Gastrocnemius medialis (tissue), 4 donors: Measurements from ENCODE around the gene GBX1. TPM values are rescaled to one million over a fixed set of nuclear protein-coding genes. Genes with fewer than 3 reads are reported as not detected.

Experiments
- ATAC-seq, 2 donors: fragments of 150-250 bp; one replicate each; pipeline ENCODE4 v1.9.1; 2016
- DNase-seq, 2 donors: peaks; one replicate each; pipeline ENCODE4 v3.0.0-alpha.2; 2019
- H3K27ac ChIP-seq, 4 donors: fragments of 200-600 bp; sonication (generic); 1 replicate in 1 of 4; 2 replicates in 3 of 4; pipeline ENCODE4 v1.5.1; 2016 to 2018; ENCODE audit warnings: mild to moderate bottlenecking in 2 of 4, moderate library complexity in 1 of 4
- H3K27me3 ChIP-seq, 3 donors: fragments of 200-600 bp; sonication (generic) in 2 of 3; 1 replicate in 1 of 3; 2 replicates in 2 of 3; pipeline versions ENCODE4 v1.5.1 to v1.6.0; 2016 to 2019; ENCODE audit warnings: mild to moderate bottlenecking in 1 of 3, moderate library complexity in 1 of 3
- H3K36me3 ChIP-seq, 2 donors: fragments of 200-600 bp; sonication (generic) in 1 of 2; one replicate each; pipeline ENCODE4 v1.5.1; 2017 to 2018
- H3K4me1 ChIP-seq, 2 donors: fragments of 200-600 bp; sonication (generic) in 1 of 2; one replicate each; pipeline ENCODE4 v1.5.1; 2016 to 2017; ENCODE audit warnings: mild to moderate bottlenecking in 2 of 2
- H3K4me3 ChIP-seq, 4 donors: fragments of 200-600 bp; sonication (generic) in 3 of 4; 1 replicate in 1 of 4; 2 replicates in 3 of 4; pipeline ENCODE4 v1.5.1; 2016 to 2019; ENCODE audit warnings: mild to moderate bottlenecking in 2 of 4
- H3K9me3 ChIP-seq, 3 donors: fragments of 200-600 bp; sonication (generic) in 2 of 3; 1 replicate in 1 of 3; 2 replicates in 2 of 3; pipeline ENCODE4 v1.5.1; 2016 to 2019
- CTCF ChIP-seq, 5 experiments: fragments of 450-650 bp in 3 of 5; fragments of 200-600 bp in 2 of 5; sonication (generic) in 2 of 5; IDR thresholded peaks in 4 of 5; conservative IDR thresholded peaks in 1 of 5; 1 replicate in 4 of 5; 2 replicates in 1 of 5; pipeline ENCODE4 v1.5.1; 2016 to 2019; ENCODE audit warnings: antibody characterized with exemption in 5 of 5, mild to moderate bottlenecking in 3 of 5, moderate library complexity in 3 of 5
- POLR2A ChIP-seq, 2 donors: fragments of 450-650 bp; IDR thresholded peaks; one replicate each; pipeline ENCODE4 v1.6.1; 2017; ENCODE audit warnings: antibody characterized with exemption in 2 of 2, mild to moderate bottlenecking in 2 of 2, moderate library complexity in 2 of 2
- in situ Hi-C, 4 donors: fragments of 200-750 bp; cut with MboI; loops; one replicate each; pipeline versions ENCODE4 v1.15.0 to v1.8.0; 2017; ENCODE audit warnings: low sequenced_read_pairs in 4 of 4
- intact Hi-C: fragments of 100-400 bp; cut with DNase I; formaldehyde crosslinking; loops from one replicate; pipeline ENCODE4 v1.15.1; 2023; ENCODE audit warnings: low total_unique reads
- total RNA-seq, 4 donors: library from RNA; depleted of rRNA; stranded (reverse); fragments of >200 nt; gene quantifications; one replicate each; pipeline versions ENCODE4 v1.1.0 to v1.2.3, GENCODE V29; 2016

Gene GBX1
- total RNA-seq, 4 donors from 2014 or later, result 0.58 TPM; not detected in 3

GRCh38 chr7:151207804-151208203, 40.3 kb upstream of the GBX1 start:
- Histone ChIP-seq H3K4me1 (no peaks in the 10 kb centered on the region), H3K27me3 (peaks cover 7 to 24% (median 17%) of the 10 kb centered on the region in 3 donors), H3K36me3 (peaks cover 0 to 11% of the 10 kb centered on the region in 2 donors), H3K9me3 (no peaks in the 10 kb centered on the region), H3K4me3 (no peak overlapping the region), H3K27ac (no peak overlapping the region)
- intact Hi-C loops (no loop called here), in situ Hi-C loops (no loop called here)
- ATAC-seq (peak in 1 of 2 donors; percentile 25), DNase-seq (no peak)
- TF ChIP-seq CTCF (IDR thresholded peaks at IDR 0.05 in 4 of 5, conservative IDR thresholded peaks at IDR 0.05 in 1 of 5) (no peak), POLR2A (IDR thresholded peaks at IDR 0.05) (no peak)

- in situ Hi-C loops, result no loop called here
Measured at GRCh38 chr7:151207315-151207714, 39.8 kb upstream of the GBX1 start.

GRCh38 chr7:151206914-151207313, 39.4 kb upstream of the GBX1 start:
- Histone ChIP-seq H3K27me3 (peaks cover 7 to 26% (median 17%) of the 10 kb centered on the region in 3 donors), H3K9me3 (no peaks in the 10 kb centered on the region), H3K4me1 (no peaks in the 10 kb centered on the region), H3K4me3 (no peak overlapping the region), H3K27ac (no peak overlapping the region), H3K36me3 (peaks cover 0 to 4% of the 10 kb centered on the region in 2 donors)
- intact Hi-C loops (no loop called here), in situ Hi-C loops (no loop called here)
- DNase-seq (no peak), ATAC-seq (no peak)
- no peak for TF ChIP-seq POLR2A (IDR thresholded peaks at IDR 0.05)
- no peak for TF ChIP-seq CTCF (IDR thresholded peaks at IDR 0.05 in 4 of 5, conservative IDR thresholded peaks at IDR 0.05 in 1 of 5)

More at GRCh38 chr7:151207315-151207714, 39.8 kb upstream of the GBX1 start:
- TF ChIP-seq CTCF (IDR thresholded peaks at IDR 0.05 in 4 of 5, conservative IDR thresholded peaks at IDR 0.05 in 1 of 5) (no peak), POLR2A (IDR thresholded peaks at IDR 0.05) (no peak)
- intact Hi-C loops, result no loop called here
- ATAC-seq, result no peak
- Histone ChIP-seq H3K27me3 (peaks cover 7 to 25% (median 17%) of the 10 kb centered on the region in 3 donors), H3K9me3 (no peaks in the 10 kb centered on the region), H3K4me1 (no peaks in the 10 kb centered on the region), H3K4me3 (no peak overlapping the region), H3K36me3 (peaks cover 0 to 7% of the 10 kb centered on the region in 2 donors), H3K27ac (no peak overlapping the region)
- DNase-seq, result no peak

DNA sequence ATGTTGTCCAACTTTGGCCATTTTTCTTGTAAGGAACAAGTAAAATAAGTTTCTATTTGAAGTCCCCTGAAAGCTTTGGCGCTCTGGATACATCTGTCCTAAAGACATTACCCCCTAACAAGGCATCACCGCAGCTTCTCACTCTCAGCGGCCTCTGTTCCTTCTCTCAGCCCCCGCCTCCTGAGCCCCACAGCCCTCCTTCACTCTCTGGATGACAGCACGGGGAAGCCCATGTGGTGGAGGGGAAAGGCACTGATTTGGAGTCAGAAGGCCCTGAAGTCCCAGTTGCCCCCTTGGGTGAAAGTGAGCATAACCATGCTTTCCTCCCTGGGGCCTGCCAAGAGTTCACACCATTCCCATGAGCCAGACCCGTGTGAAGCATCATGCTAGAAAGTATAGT, 38.2 kb upstream of the GBX1 start:
- Histone ChIP-seq H3K27me3 (peaks cover 7 to 34% (median 17%) of the 10 kb centered on the region in 3 donors), H3K36me3 (no peaks in the 10 kb centered on the region), H3K4me3 (no peak overlapping the region), H3K27ac (no peak overlapping the region), H3K9me3 (no peaks in the 10 kb centered on the region), H3K4me1 (no peaks in the 10 kb centered on the region)
- no peak for TF ChIP-seq CTCF (IDR thresholded peaks at IDR 0.05 in 4 of 5, conservative IDR thresholded peaks at IDR 0.05 in 1 of 5)
- TF ChIP-seq POLR2A (IDR thresholded peaks at IDR 0.05), result no peak
- in situ Hi-C loops, result no loop called here
- intact Hi-C loops, result no loop called here
- ATAC-seq (no peak), DNase-seq (no peak)
